ENCODE measurements around the gene AOC1. TPM values are rescaled to one million over a fixed set of nuclear protein-coding genes. Genes with fewer than 3 reads are reported as not detected.

AOC1 gene
- total and polyA plus RNA-seq, 10 donors, result 0.03 to 2.5 (median 0.74) TPM; not detected in 2

DNA sequence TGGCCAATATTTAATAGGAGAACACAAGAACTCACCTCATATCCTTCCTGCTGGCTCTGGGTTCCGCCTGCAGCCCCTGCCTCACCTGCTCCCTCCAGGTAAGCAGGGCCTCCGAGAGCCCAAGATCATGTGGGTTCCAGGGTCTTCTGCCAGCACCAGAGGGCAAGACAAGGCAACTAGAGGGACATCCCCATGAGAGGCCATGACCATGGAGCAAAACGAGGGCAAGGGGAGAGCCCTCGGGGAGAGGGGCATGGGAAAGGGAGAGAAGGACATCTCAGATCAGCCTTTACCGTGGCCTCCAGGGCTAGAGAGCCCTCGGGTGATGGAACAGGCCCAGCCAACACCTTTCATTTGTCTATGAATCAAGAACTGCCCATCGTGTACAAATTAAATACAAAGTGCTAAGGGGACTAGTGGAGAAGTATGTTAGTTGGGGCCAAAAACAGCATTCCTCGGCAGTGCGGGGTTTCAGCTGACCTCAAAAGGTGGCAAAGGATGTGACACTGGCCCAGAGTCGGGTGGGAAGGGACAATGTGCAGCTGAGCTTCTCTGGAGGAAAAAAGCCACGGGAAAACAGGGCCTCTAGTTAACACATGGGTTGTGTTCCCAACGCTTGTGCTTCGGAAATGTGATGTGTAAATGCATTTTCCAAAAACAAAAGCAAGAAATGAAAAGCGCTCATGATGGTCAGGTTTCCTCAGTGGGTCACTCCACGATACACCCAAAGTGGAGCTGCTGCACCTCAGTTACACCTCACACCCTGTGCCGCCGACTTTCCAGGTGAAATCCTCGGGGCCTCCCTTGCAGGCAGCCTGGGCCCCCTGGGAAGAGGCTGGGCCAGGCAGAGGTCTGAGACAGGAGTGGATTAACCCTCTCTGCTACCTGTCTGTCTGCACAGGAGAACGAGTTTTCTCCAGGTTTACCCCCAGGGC, 2.0 kb downstream of the AOC1 start:
- Histone ChIP-seq H3K36me3 (no peaks in the 10 kb centered on the region), H3K4me3 (no peak overlapping the region), H3K27me3 (replicated peaks in 1 of 7) (peaks cover 0 to 44% (median 4%) of the 10 kb centered on the region in 7 donors), H3K4me1 (no peaks in the 10 kb centered on the region), H3K9me3 (no peaks in the 10 kb centered on the region), H3K27ac (no peak overlapping the region)
- TF ChIP-seq, protein P1, sequence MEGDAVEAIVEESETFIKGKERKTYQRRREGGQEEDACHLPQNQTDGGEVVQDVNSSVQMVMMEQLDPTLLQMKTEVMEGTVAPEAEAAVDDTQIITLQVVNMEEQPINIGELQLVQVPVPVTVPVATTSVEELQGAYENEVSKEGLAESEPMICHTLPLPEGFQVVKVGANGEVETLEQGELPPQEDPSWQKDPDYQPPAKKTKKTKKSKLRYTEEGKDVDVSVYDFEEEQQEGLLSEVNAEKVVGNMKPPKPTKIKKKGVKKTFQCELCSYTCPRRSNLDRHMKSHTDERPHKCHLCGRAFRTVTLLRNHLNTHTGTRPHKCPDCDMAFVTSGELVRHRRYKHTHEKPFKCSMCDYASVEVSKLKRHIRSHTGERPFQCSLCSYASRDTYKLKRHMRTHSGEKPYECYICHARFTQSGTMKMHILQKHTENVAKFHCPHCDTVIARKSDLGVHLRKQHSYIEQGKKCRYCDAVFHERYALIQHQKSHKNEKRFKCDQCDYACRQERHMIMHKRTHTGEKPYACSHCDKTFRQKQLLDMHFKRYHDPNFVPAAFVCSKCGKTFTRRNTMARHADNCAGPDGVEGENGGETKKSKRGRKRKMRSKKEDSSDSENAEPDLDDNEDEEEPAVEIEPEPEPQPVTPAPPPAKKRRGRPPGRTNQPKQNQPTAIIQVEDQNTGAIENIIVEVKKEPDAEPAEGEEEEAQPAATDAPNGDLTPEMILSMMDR (IDR thresholded peaks at IDR 0.05 in 8 of 11, conservative IDR thresholded peaks at IDR 0.05 in 3 of 11), result no peak
- no peak for TF ChIP-seq POLR2A (IDR thresholded peaks at IDR 0.05)
- 78 to 87% (median 85%) methylated on average over 19 of the region's 19 CpGs for WGBS, 5 donors
- intact Hi-C loops (cut with DNase I; ENCODE audit: low total_unique reads), result no loop called here
- no peak for DNase-seq

DNA sequence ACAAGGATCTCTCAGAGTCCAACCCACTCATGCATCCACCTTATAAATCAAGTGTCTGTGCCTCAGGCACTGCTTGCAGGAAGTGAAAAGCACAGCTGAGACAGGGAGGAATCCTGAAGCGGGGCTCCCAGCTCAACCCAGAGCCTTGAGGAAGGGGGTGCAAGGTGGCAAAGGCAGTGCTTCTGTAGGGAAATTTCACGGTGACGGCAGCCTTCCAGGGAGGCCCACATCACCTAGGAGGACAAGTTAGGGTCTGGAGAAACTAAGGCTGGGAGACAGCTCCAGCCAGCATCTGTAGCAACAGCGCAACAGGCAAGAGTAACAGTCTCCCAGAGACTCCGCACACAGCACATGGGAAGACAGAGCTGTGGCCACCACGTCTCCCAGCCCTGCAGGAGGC, 2.7 kb downstream of the AOC1 start:
- Histone ChIP-seq H3K27me3 (replicated peaks in 1 of 7) (peaks cover 0 to 44% (median 4%) of the 10 kb centered on the region in 7 donors), H3K36me3 (no peaks in the 10 kb centered on the region), H3K4me1 (no peaks in the 10 kb centered on the region), H3K4me3 (no peak overlapping the region), H3K9me3 (no peaks in the 10 kb centered on the region), H3K27ac (no peak overlapping the region)
- intact Hi-C loops (cut with DNase I; ENCODE audit: low total_unique reads), result no loop called here
- WGBS, 5 donors, result 79 to 87% (median 84%) methylated on average over 6 of the region's 6 CpGs
- TF ChIP-seq, protein P1 (IDR thresholded peaks at IDR 0.05 in 8 of 11, conservative IDR thresholded peaks at IDR 0.05 in 3 of 11), result no peak
- TF ChIP-seq POLR2A (IDR thresholded peaks at IDR 0.05), result no peak
- TF ChIP-seq POLR2AphosphoS5 (IDR thresholded peaks at IDR 0.05), result no peak
- DNase-seq, result no peak

DNA sequence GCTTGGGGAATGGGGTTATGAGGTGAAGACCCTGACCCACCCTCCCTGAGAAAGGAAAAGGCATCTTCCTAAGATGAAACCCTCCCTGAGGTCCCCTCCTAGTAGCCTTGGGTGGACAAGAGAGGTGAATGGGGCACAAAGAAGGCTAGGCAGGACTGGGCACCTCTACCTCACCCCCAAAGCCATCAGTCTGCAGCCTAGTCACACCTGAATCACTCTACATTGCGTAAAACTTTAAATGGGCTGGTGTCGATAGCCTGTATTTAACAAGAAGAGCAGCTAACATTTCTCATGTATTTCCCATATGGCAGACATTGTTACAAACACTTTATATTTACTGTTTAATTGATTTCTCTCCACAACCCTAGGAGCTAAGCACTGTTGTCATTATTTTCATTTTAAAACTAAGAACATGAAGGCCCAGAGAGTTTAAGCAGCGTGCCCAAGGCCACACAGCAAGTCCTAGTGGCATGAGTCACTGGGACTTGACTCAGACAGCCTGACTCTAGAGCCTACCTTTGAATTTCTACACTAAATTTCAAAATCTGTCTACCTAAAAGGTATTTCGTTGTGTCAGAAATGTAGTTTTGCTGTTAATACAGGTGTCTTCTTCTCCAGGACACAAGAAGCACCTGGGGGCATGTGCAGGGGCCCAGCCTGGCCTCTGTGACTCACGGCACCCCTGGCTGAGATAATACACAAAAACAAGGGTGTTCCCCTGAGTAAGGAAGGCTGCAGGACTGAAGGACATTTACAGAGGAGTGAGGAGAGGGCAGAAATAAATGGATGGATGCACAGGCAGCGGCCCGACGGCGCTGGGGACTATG, 3.4 kb downstream of the AOC1 start:
- TF ChIP-seq POLR2AphosphoS5 (IDR thresholded peaks at IDR 0.05) (no peak), POLR2A (IDR thresholded peaks at IDR 0.05) (no peak)
- TF ChIP-seq, protein P1 (IDR thresholded peaks at IDR 0.05 in 8 of 11, conservative IDR thresholded peaks at IDR 0.05 in 3 of 11), result no peak

More for the DNA sequence above, 3.4 kb downstream of the AOC1 start:
- Histone ChIP-seq H3K36me3 (no peaks in the 10 kb centered on the region), H3K9me3 (no peaks in the 10 kb centered on the region), H3K27ac (no peak overlapping the region), H3K4me1 (no peaks in the 10 kb centered on the region), H3K4me3 (no peak overlapping the region), H3K27me3 (replicated peaks in 1 of 7) (peaks cover 0 to 48% (median 4%) of the 10 kb centered on the region in 7 donors)
- intact Hi-C loops (cut with DNase I; ENCODE audit: low total_unique reads), result no loop called here
- 67 to 88% (median 87%) methylated on average over 9 of the region's 9 CpGs for WGBS, 5 donors
- DNase-seq, result no peak
